GM18508 (cell line): Measurements from ENCODE around the gene DIP2C.
"Not testable (repeated sequence)": the region's sequence is repeated elsewhere in the genome, so short reads cannot be mapped to it uniquely, and the experiment has no call there.

Experiments used
- ATAC-seq: cut with Tn5 transposase; IDR thresholded peaks from one replicate; pipeline ENCODE4 v1.9.1; 2021; ENCODE audit warnings: moderate number of reproducible peaks; ENCODE audit not compliant: insufficient read depth, unreplicated experiment

The DIP2C gene

GRCh38 chr10:646118-646524 lies 43.3 kb downstream of the DIP2C start:
- ATAC-seq = no peak

GRCh38 chr10:644943-645334 lies 44.5 kb downstream of the DIP2C start:
- no peak for ATAC-seq

- no peak for ATAC-seq
These were observed 45.2 kb downstream of the DIP2C start for GRCh38 chr10:644076-644942.

- no peak for ATAC-seq
These were observed 47.1 kb downstream of the DIP2C start for GRCh38 chr10:642186-642890.

- ATAC-seq = no peak
These were observed 48.1 kb downstream of the DIP2C start for GRCh38 chr10:641149-642010.

- no peak for ATAC-seq
These were observed 48.8 kb downstream of the DIP2C start for GRCh38 chr10:640673-641045.

GRCh38 chr10:639751-640672 lies 49.5 kb downstream of the DIP2C start:
- no peak for ATAC-seq

- no peak for ATAC-seq
These were observed 50.3 kb downstream of the DIP2C start for GRCh38 chr10:639001-639750.

GRCh38 chr10:637771-638195 lies 51.7 kb downstream of the DIP2C start:
- ATAC-seq = no peak

GRCh38 chr10:637221-637620 lies 52.2 kb downstream of the DIP2C start:
- no peak for ATAC-seq

GRCh38 chr10:636769-637168 lies 52.7 kb downstream of the DIP2C start:
- no peak for ATAC-seq

GRCh38 chr10:636016-636730 lies 53.3 kb downstream of the DIP2C start:
- no peak for ATAC-seq

- ATAC-seq = no peak
These were observed 54.2 kb downstream of the DIP2C start for GRCh38 chr10:635088-635861.

GRCh38 chr10:634256-634655 lies 55.2 kb downstream of the DIP2C start:
- ATAC-seq = no peak

- ATAC-seq = no peak
These were observed 55.9 kb downstream of the DIP2C start for GRCh38 chr10:633279-634245.

- not testable (repeated sequence) for ATAC-seq
These were observed 56.7 kb downstream of the DIP2C start for GRCh38 chr10:632807-633177.
